Keratinocyte (primary cell): ENCODE results near the gene LTBP2. TPM values are rescaled to one million over a fixed set of nuclear protein-coding genes. Genes with fewer than 3 reads are reported as not detected.

ENCODE experiments used
- DNase-seq: peaks from one replicate; pipeline ENCODE4 v3.0.0-alpha.2; 2011; ENCODE audit warnings: low read depth, missing footprints, low spot score
- FAIRE-seq: peaks from 2 replicates; lab custom pipeline; 2011; peaks lifted over from hg19 to GRCh38; lab: Jason Lieb, UNC
- H2AFZ ChIP-seq: 2 replicates; pipeline ENCODE4 v1.6.0; 2012; ENCODE audit warnings: low read length, control low read depth, inconsistent platforms; ENCODE audit not compliant: control insufficient read depth
- H3K27ac ChIP-seq: 2 replicates; pipeline ENCODE4 v1.5.1; 2011; ENCODE audit warnings: low read length; ENCODE audit not compliant: control insufficient read depth, insufficient read depth
- H3K27me3 ChIP-seq: 3 replicates; pipeline ENCODE4 v1.6.0; 2011; ENCODE audit warnings: low read length; ENCODE audit not compliant: control insufficient read depth, insufficient read depth; ENCODE audit errors: extremely low read depth
- H3K36me3 ChIP-seq, 2 experiments: 2 replicates in 1 of 2; 3 replicates in 1 of 2; pipeline ENCODE4 v1.5.1; 2011; ENCODE audit warnings: low read length in 2 of 2, mild to moderate bottlenecking in 1 of 2; ENCODE audit not compliant: control insufficient read depth in 2 of 2, insufficient read depth in 2 of 2; ENCODE audit errors: extremely low read depth in 1 of 2
- H3K4me1 ChIP-seq: 3 replicates; pipeline ENCODE4 v1.5.1; 2011; ENCODE audit warnings: low read length; ENCODE audit not compliant: control insufficient read depth, insufficient read depth; ENCODE audit errors: extremely low read depth
- H3K4me2 ChIP-seq: 3 replicates; pipeline ENCODE4 v1.6.0; 2011; ENCODE audit warnings: low read depth, low read length; ENCODE audit not compliant: control insufficient read depth, insufficient read depth; ENCODE audit errors: extremely low read depth
- H3K4me3 ChIP-seq, 3 experiments: fragments of 200-600 bp in 1 of 3; sonication (generic) in 1 of 3; 2 replicates in 2 of 3; 3 replicates in 1 of 3; pipeline ENCODE4 v1.5.1; 2011 to 2016; ENCODE audit warnings: low read length in 3 of 3, mild to moderate bottlenecking in 3 of 3, control low read depth in 2 of 3, inconsistent platforms in 1 of 3, low read depth in 1 of 3, mixed read lengths in 1 of 3, mixed run types in 1 of 3, moderate library complexity in 1 of 3; ENCODE audit not compliant: control insufficient read depth in 2 of 3, insufficient read depth in 2 of 3; ENCODE audit errors: extremely low read depth in 1 of 3
- H3K79me2 ChIP-seq: 2 replicates; pipeline ENCODE4 v1.6.0; 2012; ENCODE audit warnings: low read length; ENCODE audit not compliant: control insufficient read depth, insufficient read depth
- H3K9ac ChIP-seq: 3 replicates; pipeline ENCODE4 v1.6.0; 2011; ENCODE audit warnings: low read length; ENCODE audit not compliant: control insufficient read depth, insufficient read depth; ENCODE audit errors: extremely low read depth
- H3K9me1 ChIP-seq: 3 replicates; pipeline ENCODE4 v1.6.0; 2011; ENCODE audit warnings: low read length; ENCODE audit not compliant: control insufficient read depth, insufficient read depth; ENCODE audit errors: extremely low read depth
- H3K9me3 ChIP-seq: 2 replicates; pipeline ENCODE4 v1.5.1; 2012; ENCODE audit warnings: low read depth, low read length; ENCODE audit not compliant: control insufficient read depth
- H4K20me1 ChIP-seq: 3 replicates; pipeline ENCODE4 v1.6.0; 2011; ENCODE audit warnings: low read length; ENCODE audit not compliant: control insufficient read depth, insufficient read depth; ENCODE audit errors: extremely low read depth
- EZH2 ChIP-seq: IDR thresholded peaks from one replicate; pipeline ENCODE4 v1.6.1; 2012; ENCODE audit warnings: inconsistent platforms, mild to moderate bottlenecking, low read length, moderate library complexity
- dilution Hi-C: fragments of 300-500 bp; cut with MboI; formaldehyde crosslinking; loops from one replicate; pipeline ENCODE4 v1.7.0; 2020; ENCODE audit warnings: low sequenced_read_pairs; ENCODE audit not compliant: extremely low pct_ligation_motif_present
- polyA plus RNA-seq, 5 experiments: library from polyadenylated mRNA; depleted of rRNA in 3 of 5; stranded (reverse) in 3 of 5; stranded (forward) in 1 of 5; unstranded in 1 of 5; fragments of >200 nt; gene quantifications; 1 replicate in 1 of 5; 2 replicates in 3 of 5; 3 replicates in 1 of 5; pipeline versions ENCODE4 v1.2.1 to v1.2.3, GENCODE V29; 2011 to 2012; ENCODE audit warnings: missing spikeins in 2 of 5, low read depth in 1 of 5, low replicate concordance in 1 of 5
- TF ChIP-seq, protein P1 (sequence below), 3 experiments: IDR thresholded peaks in 1 of 3; conservative IDR thresholded peaks in 1 of 3; optimal IDR thresholded peaks in 1 of 3; 2 replicates in 2 of 3; 3 replicates in 1 of 3; pipeline versions ENCODE3 to v1.5.1; 2011; ENCODE audit warnings: low read length in 3 of 3, mild to moderate bottlenecking in 3 of 3, moderate library complexity in 2 of 3, control low read depth in 1 of 3, inconsistent platforms in 1 of 3; ENCODE audit not compliant: insufficient read depth in 2 of 3; ENCODE audit errors: extremely low read depth in 1 of 3

Gene LTBP2
- polyA plus RNA-seq, 1 donor (not counting 4 experiments of a cell fraction or from before 2014, with no cell fraction given): 23.9 TPM

DNA sequence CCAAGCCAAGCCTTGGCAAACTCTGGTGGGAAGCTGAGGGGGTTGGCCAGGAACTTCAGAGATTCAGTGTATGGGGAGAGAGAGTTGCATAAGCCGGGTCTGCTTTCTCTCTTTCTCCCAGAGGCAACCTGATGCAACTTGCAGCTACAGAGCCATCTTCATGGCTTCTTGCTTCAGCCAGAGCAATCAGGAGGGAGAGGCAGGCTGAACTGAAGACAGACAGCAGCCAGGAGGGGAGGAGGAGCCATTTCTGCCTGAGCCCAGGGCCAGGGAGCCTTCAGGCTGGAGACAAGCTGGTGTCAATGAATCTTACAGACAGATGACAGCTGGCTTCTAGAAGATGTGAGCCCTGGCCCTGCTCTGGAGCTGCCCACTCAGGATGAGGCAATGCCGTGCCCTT lies 137.7 kb downstream of the LTBP2 start:
- no peak for TF ChIP-seq EZH2
- TF ChIP-seq, protein P1, sequence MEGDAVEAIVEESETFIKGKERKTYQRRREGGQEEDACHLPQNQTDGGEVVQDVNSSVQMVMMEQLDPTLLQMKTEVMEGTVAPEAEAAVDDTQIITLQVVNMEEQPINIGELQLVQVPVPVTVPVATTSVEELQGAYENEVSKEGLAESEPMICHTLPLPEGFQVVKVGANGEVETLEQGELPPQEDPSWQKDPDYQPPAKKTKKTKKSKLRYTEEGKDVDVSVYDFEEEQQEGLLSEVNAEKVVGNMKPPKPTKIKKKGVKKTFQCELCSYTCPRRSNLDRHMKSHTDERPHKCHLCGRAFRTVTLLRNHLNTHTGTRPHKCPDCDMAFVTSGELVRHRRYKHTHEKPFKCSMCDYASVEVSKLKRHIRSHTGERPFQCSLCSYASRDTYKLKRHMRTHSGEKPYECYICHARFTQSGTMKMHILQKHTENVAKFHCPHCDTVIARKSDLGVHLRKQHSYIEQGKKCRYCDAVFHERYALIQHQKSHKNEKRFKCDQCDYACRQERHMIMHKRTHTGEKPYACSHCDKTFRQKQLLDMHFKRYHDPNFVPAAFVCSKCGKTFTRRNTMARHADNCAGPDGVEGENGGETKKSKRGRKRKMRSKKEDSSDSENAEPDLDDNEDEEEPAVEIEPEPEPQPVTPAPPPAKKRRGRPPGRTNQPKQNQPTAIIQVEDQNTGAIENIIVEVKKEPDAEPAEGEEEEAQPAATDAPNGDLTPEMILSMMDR (optimal IDR thresholded peaks at IDR 0.05 in 1 of 3, IDR thresholded peaks at IDR 0.05 in 1 of 3, conservative IDR thresholded peaks at IDR 0.05 in 1 of 3; ENCODE audit: extremely low read depth in 1 of 3, insufficient read depth in 2 of 3, low read length in 3 of 3): no peak
- Histone ChIP-seq H3K4me3 (no peak overlapping the region), H3K4me1 (peaks cover 4% of the 10 kb centered on the region), H3K9me3 (no peaks in the 10 kb centered on the region), H3K9me1 (no peaks in the 10 kb centered on the region), H2AFZ (no peak overlapping the region), H3K79me2 (no peaks in the 10 kb centered on the region), H3K27ac (no peak overlapping the region), H3K4me2 (no peak overlapping the region), H4K20me1 (no peaks in the 10 kb centered on the region), H3K9ac (no peak overlapping the region), H3K36me3 (peaks cover 18% of the 10 kb centered on the region in 2 experiments), H3K27me3 (no peaks in the 10 kb centered on the region)
- FAIRE-seq: no peak
- DNase-seq: no peak
- dilution Hi-C loops: no loop called here

DNA sequence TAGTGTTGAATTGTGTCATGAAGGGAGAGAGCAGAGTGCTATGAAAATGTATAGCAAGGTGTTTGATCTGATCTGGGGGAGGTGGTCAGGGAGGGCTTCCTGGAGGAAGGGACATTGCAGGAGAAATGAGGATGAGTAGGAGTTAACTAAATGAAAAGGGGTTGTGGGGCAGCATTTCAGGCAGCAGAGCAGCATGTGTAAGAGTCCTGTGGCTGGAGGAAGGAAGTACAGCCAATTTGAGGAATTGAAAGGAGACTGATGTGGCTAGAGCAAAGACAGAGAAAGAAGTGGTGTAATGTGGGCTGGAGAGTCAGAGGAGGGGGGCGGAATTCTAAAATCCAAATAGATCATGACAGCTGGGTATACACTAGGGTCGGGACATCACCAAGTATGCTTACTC lies 139.4 kb downstream of the LTBP2 start:
- no peak overlapping the region for H3K9ac ChIP-seq
- no peak overlapping the region for H3K4me2 ChIP-seq
- no peak overlapping the region for H3K4me3 ChIP-seq
- peaks cover 10 to 16% of the 10 kb centered on the region in 2 experiments for H3K36me3 ChIP-seq
- no peaks in the 10 kb centered on the region for H3K9me3 ChIP-seq
- peaks cover 4% of the 10 kb centered on the region for H3K4me1 ChIP-seq
- H3K27me3 ChIP-seq: no peaks in the 10 kb centered on the region
- DNase-seq: no peak
- no peaks in the 10 kb centered on the region for H3K9me1 ChIP-seq
- TF ChIP-seq EZH2: no peak
- H3K27ac ChIP-seq: no peak overlapping the region
- no peak overlapping the region for H2AFZ ChIP-seq
- H4K20me1 ChIP-seq: no peaks in the 10 kb centered on the region
- dilution Hi-C loops: no loop called here
- no peak for FAIRE-seq
- no peaks in the 10 kb centered on the region for H3K79me2 ChIP-seq
